SK-N-MC (cell line): Measurements from ENCODE around the gene ZNF518B.
A peak's percentile ranks its signal among the peaks of the same experiment; 100 is the strongest.

ENCODE experiments used
- DNase-seq: peaks from one replicate; pipeline ENCODE4 v3.0.0-alpha.2; 2011; ENCODE audit warnings: low read depth, low spot score
- H3K27ac ChIP-seq: fragments of 200-600 bp; sonication (generic); 2 replicates; pipeline ENCODE4 v1.5.1; 2016; ENCODE audit warnings: mixed run types
- H3K36me3 ChIP-seq: fragments of 200-600 bp; sonication (generic); 2 replicates; pipeline ENCODE4 v1.6.1; 2017; ENCODE audit warnings: antibody characterized with exemption, low read length, mixed read lengths; ENCODE audit not compliant: insufficient read depth
- H3K4me3 ChIP-seq: fragments of 200-600 bp; sonication (generic); 2 replicates; pipeline ENCODE4 v1.5.1; 2016
- H3K9ac ChIP-seq: fragments of 200-600 bp; sonication (generic); 2 replicates; pipeline ENCODE4 v1.8.0; 2017; ENCODE audit warnings: mixed run types, mixed read lengths; ENCODE audit not compliant: insufficient read length
- H3K9me3 ChIP-seq: fragments of 200-600 bp; sonication (generic); 2 replicates; pipeline ENCODE4 v1.6.1; 2017; ENCODE audit warnings: low read depth, mild to moderate bottlenecking, antibody characterized with exemption, low read length, moderate library complexity, mixed read lengths
- EZH2 ChIP-seq: fragments of 200-600 bp; sonication (generic); IDR thresholded peaks from one replicate; pipeline ENCODE4 v1.6.1; 2017; ENCODE audit warnings: antibody characterized with exemption
- FOXP2 ChIP-seq: optimal IDR thresholded peaks from 2 replicates; pipeline ENCODE3; 2011; ENCODE audit warnings: mild to moderate bottlenecking, moderate library complexity; ENCODE audit not compliant: insufficient read depth; ENCODE audit errors: extremely low read length, control extremely low read depth
- POLR2AphosphoS5 ChIP-seq: IDR thresholded peaks from 2 replicates; pipeline ENCODE4 v1.6.1; 2012; ENCODE audit warnings: mild to moderate bottlenecking, low read depth, low read length, borderline replicate concordance

The ZNF518B gene

DNA sequence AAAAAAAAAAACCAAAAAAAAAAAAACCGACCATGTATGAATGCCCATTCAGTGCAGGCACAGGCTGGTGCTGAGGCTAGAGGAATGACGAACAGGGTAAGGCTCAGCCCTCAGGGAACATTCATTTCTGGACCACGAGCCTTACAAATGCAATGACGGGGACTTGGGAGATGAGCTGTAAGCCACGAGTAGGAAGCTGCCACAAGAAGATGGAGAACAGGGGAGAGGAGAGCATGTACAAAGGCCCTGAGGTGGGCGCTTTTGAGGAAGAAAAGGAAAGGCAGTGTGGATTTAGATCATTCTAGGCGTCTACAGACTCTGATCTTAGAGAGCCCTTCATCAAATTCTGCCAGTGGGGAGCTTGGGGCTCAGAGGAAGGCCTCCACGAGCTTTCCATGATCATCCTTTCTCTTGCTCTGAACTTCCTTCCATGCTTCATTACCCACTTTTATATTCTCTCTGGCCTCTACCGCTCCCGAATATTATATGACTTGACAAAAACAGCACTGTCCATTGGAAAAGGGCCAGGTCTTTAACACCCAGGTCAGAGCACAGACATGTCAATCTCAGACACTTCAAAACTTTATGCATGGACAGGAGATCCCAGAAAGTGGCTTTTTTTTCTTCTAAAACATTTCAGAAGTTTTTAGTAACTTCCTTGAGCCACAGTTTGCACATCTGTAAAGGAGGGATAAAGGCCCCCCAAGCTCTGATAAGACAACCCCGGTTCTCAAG is 3.3 kb upstream of the ZNF518B start:
- Histone ChIP-seq H3K36me3 (no peaks in the 10 kb centered on the region), H3K4me3 (no peak overlapping the region), H3K9ac (no peak overlapping the region), H3K9me3 (no peaks in the 10 kb centered on the region), H3K27ac (no peak overlapping the region)
- no peak for TF ChIP-seq FOXP2
- no peak for TF ChIP-seq EZH2
- TF ChIP-seq POLR2AphosphoS5 = no peak
- DNase-seq = no peak

DNA sequence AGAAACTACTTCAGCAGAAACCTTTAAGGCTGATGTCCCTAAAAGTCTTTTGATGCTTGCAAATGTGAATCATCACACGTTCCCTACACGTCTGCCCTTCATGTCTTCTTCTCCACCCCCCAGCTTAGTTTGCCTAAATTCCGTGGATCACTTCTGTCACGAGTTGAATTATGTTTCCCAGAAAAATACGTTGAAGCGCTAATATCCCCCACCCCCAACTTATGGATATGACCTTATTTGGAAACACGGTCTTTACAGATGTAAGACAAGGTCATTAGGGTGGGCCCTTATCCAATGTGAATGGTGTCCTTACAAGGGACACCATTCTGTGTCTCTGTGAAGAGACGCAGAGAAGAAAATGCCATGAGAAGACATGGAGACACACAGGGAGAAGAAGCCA is 2.1 kb upstream of the ZNF518B start:
- Histone ChIP-seq H3K36me3 (peaks cover 6% of the 10 kb centered on the region; the same call in 1 of the 2 replicates), H3K4me3 (no peak overlapping the region), H3K9ac (no peak overlapping the region), H3K9me3 (no peaks in the 10 kb centered on the region), H3K27ac (no peak overlapping the region)
- no peak for TF ChIP-seq EZH2
- TF ChIP-seq FOXP2 = no peak
- no peak for TF ChIP-seq POLR2AphosphoS5
- no peak for DNase-seq

DNA sequence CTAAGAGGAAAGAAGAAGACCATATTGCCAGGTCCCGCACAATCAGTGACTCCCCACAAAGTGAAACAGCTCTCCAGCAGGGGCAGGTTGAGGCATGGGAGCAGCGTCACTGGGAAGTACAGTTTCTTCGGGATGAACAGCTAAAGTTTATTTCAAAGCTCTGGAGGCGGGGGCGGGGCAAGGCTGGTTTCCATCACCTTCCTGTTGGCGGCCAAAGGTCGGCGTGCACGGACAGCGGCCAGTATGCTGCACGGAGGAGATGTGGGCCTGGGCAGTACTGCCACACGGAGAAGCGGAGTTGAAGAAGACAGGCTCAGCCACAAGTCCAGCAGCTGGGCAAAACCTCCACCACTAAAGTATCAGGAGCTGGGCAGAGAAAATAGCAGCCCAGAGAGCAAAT is 951 bp upstream of the ZNF518B start:
- no peak overlapping the region for H3K4me3 ChIP-seq
- H3K9ac ChIP-seq = no peak overlapping the region
- no peak for TF ChIP-seq POLR2AphosphoS5
- TF ChIP-seq EZH2 = no peak
- TF ChIP-seq FOXP2 = no peak
- no peaks in the 10 kb centered on the region for H3K9me3 ChIP-seq
- DNase-seq = no peak
- H3K36me3 ChIP-seq = peaks cover 13% of the 10 kb centered on the region; the same call in 1 of the 2 replicates
- no peak overlapping the region for H3K27ac ChIP-seq

DNA sequence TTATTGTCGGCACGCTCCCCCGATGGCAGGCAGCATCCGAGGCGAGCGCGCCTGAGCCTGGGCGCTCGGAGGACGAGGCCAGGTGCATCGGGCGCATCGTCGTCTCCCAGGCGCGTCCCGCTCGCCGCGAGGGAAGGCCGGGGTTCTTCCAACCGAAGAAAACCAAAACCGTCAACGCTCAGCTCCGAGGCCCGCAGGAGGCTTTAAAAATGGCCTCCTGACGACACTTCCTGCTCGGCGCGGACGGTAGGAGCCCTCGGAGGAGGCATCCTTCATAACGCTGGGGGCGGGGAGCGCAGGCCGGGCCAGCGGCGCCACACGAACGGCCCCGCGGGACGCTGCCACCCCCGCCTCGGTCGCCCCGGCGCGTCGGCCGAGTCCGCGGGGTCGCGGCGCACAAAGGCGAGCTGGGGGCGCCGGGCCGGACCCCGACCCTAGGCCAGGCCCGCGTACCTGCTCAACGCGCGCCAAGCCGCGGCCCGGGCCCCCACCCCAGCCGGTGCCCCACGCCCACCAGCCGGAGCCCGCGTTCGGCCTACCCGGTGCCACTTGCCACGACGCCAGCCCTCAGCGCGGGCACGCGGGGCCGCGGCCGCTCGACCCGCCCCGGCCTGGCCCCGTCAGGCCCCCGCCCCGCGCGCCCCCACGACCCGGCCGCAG is 501 bp downstream of the ZNF518B start:
- no peak overlapping the region for H3K9ac ChIP-seq
- DNase-seq = no peak
- peaks cover 22% of the 10 kb centered on the region; the same call in 1 of the 2 replicates for H3K36me3 ChIP-seq
- TF ChIP-seq FOXP2 (no peak), EZH2 (no peak)
- H3K9me3 ChIP-seq = no peaks in the 10 kb centered on the region
- peak overlapping the region; percentile 73 for H3K4me3 ChIP-seq
- no peak overlapping the region for H3K27ac ChIP-seq

DNA sequence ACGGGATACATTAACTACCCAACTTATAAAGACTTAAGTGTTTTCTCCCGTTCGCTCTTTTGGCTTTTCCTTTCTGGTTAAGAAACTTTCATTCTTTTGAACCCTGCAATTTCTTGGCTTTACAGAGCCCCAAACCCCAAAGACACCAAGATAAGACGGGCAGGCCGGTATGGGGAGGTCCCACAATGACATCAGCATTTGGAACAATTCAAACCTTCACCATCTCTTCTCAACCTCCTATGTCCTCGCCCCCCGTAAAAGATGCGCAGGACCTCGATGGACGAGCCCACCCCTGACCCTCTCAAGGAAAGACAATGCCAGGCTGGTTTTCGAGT is 999 bp downstream of the ZNF518B start:
- peak overlapping the region; percentile 73 for H3K4me3 ChIP-seq
- DNase-seq = no peak
- no peak overlapping the region for H3K9ac ChIP-seq
- H3K9me3 ChIP-seq = no peaks in the 10 kb centered on the region
- H3K27ac ChIP-seq = no peak overlapping the region
- TF ChIP-seq FOXP2 (no peak), POLR2AphosphoS5 (no peak)
- peaks cover 22% of the 10 kb centered on the region; the same call in 1 of the 2 replicates for H3K36me3 ChIP-seq

DNA sequence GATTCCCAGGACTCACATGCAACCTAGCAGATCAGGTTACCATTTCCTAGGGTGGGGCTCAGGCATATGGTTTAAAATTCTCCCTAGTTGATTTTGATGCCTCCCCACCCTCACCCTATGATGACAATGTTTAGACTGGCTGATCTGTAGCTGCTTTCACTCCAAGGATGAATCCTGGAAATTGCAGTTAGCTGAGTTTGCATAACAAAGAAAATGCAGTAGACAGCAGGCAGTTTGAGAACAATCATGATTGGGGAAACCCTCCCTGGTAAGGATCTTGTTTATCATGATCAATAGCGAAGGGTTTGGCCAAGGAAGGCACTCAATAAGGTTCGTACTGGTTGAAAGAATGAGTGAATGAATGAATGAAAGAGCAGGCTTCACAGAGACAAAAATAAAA is 2.1 kb downstream of the ZNF518B start:
- no peak for TF ChIP-seq EZH2
- no peak for TF ChIP-seq FOXP2
- TF ChIP-seq POLR2AphosphoS5 = no peak
- DNase-seq = no peak
- Histone ChIP-seq H3K36me3 (peaks cover 29% of the 10 kb centered on the region; the same call in 1 of the 2 replicates), H3K4me3 (no peak overlapping the region), H3K9me3 (no peaks in the 10 kb centered on the region), H3K27ac (no peak overlapping the region), H3K9ac (no peak overlapping the region)

DNA sequence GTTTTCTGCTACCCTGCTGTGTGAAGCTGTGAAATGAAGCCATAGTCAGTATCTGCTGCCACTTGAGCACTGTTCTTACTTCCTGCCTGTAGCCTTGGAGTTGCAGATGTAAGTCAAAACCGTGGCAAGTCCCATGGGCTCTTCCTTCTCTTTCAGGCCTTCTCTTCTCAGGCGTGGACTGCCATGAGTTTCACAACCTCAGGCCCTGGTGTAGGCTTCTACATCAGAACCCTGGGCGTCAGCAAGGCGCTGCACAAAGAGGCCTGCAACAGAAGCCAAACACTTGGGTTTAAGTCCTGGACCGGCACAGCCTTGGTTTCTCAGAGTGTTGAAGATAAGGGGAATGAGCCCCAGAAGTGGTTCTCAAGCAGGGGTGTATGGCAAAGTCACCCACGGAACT is 2.5 kb downstream of the ZNF518B start:
- H3K36me3 ChIP-seq = peaks cover 31% of the 10 kb centered on the region; the same call in 1 of the 2 replicates
- H3K4me3 ChIP-seq = no peak overlapping the region
- TF ChIP-seq EZH2 (no peak), POLR2AphosphoS5 (no peak), FOXP2 (no peak)
- H3K9me3 ChIP-seq = no peaks in the 10 kb centered on the region
- DNase-seq = no peak
- H3K9ac ChIP-seq = no peak overlapping the region
- H3K27ac ChIP-seq = no peak overlapping the region

DNA sequence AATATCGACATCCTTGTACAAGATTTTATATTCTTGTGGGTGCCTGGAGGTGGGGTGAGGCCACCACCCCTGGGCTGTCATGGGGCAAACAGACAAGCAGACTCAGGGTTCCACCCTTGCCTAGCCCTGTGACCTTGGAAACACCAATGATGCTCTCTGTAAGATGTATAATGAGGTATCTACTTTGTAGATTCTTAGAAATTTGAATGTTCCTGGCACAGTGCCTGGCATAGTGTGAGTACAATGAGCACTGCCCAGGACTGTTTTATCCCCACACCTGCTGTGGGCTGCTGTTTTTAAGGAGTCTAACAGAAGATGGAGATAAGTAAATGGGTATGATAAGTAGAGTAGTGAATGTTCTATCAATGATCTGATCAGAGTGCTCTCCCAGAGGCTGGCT is 3.1 kb downstream of the ZNF518B start:
- no peak overlapping the region for H3K27ac ChIP-seq
- H3K36me3 ChIP-seq = peaks cover 31% of the 10 kb centered on the region; the same call in 1 of the 2 replicates
- H3K4me3 ChIP-seq = no peak overlapping the region
- H3K9ac ChIP-seq = no peak overlapping the region
- TF ChIP-seq POLR2AphosphoS5 (no peak), EZH2 (no peak), FOXP2 (no peak)
- no peaks in the 10 kb centered on the region for H3K9me3 ChIP-seq
- DNase-seq = no peak
